Measurements from ENCODE around the gene SOSTDC1.
"Not testable (repeated sequence)": the region's sequence is repeated elsewhere in the genome, so short reads cannot be mapped to it uniquely, and the experiment has no call there.

SOSTDC1 gene, protein sequence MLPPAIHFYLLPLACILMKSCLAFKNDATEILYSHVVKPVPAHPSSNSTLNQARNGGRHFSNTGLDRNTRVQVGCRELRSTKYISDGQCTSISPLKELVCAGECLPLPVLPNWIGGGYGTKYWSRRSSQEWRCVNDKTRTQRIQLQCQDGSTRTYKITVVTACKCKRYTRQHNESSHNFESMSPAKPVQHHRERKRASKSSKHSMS

DNA sequence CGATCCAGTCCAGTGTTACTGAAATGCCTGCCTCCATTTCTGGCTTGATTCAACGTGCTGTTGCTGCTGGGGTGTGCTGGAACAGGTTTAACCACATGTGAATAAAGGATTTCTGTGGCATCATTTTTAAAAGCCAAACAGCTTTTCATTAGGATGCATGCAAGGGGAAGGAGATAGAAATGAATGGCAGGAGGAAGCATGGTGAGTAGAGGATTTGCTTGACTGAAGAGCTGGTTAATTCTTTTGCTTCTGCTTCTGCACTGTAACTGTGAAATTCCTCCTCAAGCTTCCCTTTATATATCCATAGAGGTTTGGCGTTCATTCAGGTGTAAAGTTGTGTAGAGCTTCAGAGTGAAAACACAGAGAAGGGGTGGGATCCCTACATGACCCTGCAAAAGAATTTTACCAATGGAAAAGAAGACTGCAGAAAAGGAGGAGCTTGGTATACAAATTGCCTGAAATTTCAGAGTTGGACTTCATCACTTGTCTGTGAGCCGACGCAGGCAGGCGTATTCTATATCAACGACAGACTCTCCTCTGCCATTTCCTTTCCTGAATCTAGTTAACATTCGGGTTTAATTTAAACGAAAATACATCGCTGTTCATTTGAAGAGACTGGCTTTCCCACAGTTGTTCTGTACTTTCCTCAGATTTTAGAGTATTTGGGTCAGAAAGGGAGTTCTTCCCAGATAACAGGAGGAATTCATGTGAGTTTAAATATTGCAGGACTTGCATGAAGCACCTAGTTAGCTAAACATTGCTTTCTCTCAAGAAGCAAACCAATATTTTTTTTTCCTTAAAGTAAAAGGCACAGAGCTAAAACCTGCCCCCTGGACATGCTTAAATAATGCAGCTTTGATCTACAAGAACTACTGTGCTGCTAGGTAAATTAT is at the start of gene SOSTDC1:
Gene SOSTDC1 (minus strand): TSS at position 270 of the 893 bp plus-strand sequence. CDS start 70 bp downstream, at position 200.
- Mint-ChIP-seq H3K9me3 (no peaks in the 10 kb centered on the region), H3K4me1 (ENCODE audit: low read depth) (no peaks in the 10 kb centered on the region), H3K27me3 (peaks cover 13% of the 10 kb centered on the region), H3K27ac (no peak within 1 kb of the TSS), H3K36me3 (ENCODE audit: low read depth) (no peaks in the 10 kb centered on the region), H3K4me3 (no peak within 1 kb of the TSS)
- no peak for DNase-seq

DNA sequence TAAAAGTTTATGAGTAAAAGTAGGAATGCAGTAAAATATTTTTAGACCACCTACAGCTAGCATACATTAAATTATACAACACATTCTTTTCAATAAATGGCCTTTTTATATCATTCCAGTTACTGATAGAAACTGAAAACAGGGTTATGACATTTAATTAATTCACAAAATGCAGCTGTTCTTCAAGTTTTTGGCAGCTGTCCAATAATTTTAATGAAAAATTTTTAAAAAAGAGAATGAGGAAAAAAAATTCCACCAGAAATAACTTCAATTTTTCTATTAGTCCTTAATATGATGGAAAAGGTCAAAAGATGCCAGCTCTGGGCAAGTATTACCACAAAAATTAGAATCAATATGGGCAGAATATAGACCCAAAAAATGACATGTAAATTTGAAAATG is 49.2 kb upstream of the SOSTDC1 start:
- peaks cover 2% of the 10 kb centered on the region for H3K27me3 Mint-ChIP-seq
- no peak overlapping the region for H3K4me3 Mint-ChIP-seq
- H3K27ac Mint-ChIP-seq: no peak overlapping the region
- no peaks in the 10 kb centered on the region for H3K9me3 Mint-ChIP-seq
- no peak for DNase-seq
- no peaks in the 10 kb centered on the region for H3K36me3 Mint-ChIP-seq (ENCODE audit: low read depth)
- H3K4me1 Mint-ChIP-seq (ENCODE audit: low read depth): no peaks in the 10 kb centered on the region

DNA sequence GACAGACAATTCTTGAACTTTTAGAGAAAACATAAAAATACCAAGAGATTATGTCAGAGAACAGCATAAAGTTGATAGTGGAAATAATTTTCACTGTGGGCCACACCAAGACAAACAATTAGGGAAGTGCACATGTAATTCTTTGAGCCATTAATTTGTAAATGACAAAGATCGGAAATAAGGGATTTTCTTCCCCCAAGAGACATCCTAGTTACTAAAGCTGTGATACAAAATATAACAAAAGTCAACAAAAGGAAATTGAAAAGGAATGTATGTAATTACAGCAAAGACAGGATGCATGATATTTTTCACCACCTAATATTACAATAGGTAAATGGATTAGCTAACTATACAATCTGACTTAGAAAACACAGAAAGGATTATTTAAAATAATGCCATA is 48.7 kb upstream of the SOSTDC1 start:
- no peak overlapping the region for H3K4me3 Mint-ChIP-seq
- no peaks in the 10 kb centered on the region for H3K36me3 Mint-ChIP-seq (ENCODE audit: low read depth)
- no peaks in the 10 kb centered on the region for H3K4me1 Mint-ChIP-seq (ENCODE audit: low read depth)
- H3K27ac Mint-ChIP-seq: no peak overlapping the region
- DNase-seq: no peak
- H3K9me3 Mint-ChIP-seq: no peaks in the 10 kb centered on the region
- peaks cover 2% of the 10 kb centered on the region for H3K27me3 Mint-ChIP-seq

DNA sequence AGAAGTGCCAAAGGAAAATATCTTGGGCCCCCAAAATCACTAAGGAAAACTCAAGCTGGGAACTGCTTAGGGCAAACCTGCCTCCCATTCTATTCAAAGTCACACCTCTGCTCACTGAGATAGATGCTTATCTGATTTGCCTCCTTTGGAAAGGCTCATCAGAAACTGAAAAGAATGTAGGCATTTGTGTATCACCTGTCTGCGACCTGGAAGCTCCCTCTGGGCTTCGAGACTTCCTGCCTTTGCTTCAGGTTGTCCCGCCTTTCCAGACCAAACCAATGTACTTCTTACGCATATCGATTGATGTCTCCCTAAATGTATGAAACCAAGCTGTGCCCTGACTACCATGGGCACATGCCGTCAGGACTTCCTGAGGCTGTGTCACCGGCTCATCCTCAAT is 46.6 kb upstream of the SOSTDC1 start:
- H3K4me3 Mint-ChIP-seq: no peak overlapping the region
- H3K9me3 Mint-ChIP-seq: no peaks in the 10 kb centered on the region
- H3K27ac Mint-ChIP-seq: no peak overlapping the region
- no peaks in the 10 kb centered on the region for H3K4me1 Mint-ChIP-seq (ENCODE audit: low read depth)
- H3K27me3 Mint-ChIP-seq: no peaks in the 10 kb centered on the region
- DNase-seq: no peak
- no peaks in the 10 kb centered on the region for H3K36me3 Mint-ChIP-seq (ENCODE audit: low read depth)

DNA sequence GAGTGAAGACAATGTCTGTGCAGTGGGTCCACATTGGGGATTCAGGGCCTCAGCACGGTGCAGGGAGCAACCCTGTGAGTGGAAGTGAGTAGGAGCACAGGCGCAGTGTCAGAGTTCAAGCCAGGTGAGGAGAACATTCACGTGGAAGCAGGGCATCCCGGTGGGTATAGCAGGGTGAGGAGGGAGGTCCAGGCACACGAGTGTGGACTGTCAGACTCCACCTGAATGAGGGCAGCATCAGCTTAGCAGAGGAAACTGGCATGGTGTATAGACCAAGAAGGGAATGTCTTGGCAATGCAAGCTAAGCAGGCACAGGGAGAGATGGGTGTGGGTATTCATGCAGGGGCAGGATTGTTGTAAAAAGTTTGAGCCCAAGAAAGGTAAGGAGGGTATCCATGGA is 45.8 kb upstream of the SOSTDC1 start:
- no peak overlapping the region for H3K27ac Mint-ChIP-seq
- DNase-seq: no peak
- H3K27me3 Mint-ChIP-seq: no peaks in the 10 kb centered on the region
- no peaks in the 10 kb centered on the region for H3K9me3 Mint-ChIP-seq
- H3K4me3 Mint-ChIP-seq: no peak overlapping the region
- no peaks in the 10 kb centered on the region for H3K4me1 Mint-ChIP-seq (ENCODE audit: low read depth)
- H3K36me3 Mint-ChIP-seq (ENCODE audit: low read depth): no peaks in the 10 kb centered on the region

DNA sequence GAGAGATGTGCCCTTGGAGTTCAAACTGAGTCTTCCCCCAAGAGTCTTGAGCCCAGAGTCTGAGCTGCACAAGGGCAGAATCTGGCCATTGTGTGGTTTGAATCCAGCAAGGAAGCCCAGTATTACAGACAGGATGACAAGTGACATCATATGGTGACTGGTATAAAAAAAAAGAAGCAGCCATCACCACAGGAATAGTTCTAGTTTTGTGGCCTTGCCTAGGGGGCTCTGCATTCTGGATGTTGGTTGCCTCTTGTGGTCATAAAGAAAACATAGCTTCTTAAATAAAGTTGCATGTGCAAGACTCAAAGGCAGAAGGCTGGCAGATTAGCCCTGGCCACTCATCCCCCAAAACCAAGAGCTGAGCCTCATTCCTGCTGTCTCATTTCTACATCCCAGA is 44.3 kb upstream of the SOSTDC1 start:
- no peaks in the 10 kb centered on the region for H3K36me3 Mint-ChIP-seq (ENCODE audit: low read depth)
- H3K27ac Mint-ChIP-seq: no peak overlapping the region
- no peaks in the 10 kb centered on the region for H3K27me3 Mint-ChIP-seq
- no peak for DNase-seq
- no peaks in the 10 kb centered on the region for H3K9me3 Mint-ChIP-seq
- H3K4me1 Mint-ChIP-seq (ENCODE audit: low read depth): no peaks in the 10 kb centered on the region
- no peak overlapping the region for H3K4me3 Mint-ChIP-seq

DNA sequence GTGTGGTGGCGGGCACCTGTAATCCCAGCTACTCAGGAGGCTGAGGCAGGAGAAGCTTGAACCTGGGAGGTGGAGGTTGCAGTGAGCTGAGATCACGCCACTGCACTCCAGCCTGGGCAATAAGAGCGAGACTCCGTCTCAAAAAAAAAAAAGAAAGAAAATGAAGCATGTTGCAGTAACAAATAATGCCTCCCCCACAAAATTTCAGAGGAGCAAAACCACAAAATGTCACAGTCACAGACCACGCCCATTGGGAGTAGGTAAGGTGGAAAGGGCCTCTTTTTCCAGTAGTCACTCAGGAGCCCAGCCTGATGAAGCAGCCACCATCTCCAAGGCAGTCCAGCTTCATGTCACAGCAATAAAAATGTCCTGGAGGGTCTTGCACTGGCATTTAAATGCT is 40.9 kb upstream of the SOSTDC1 start:
- H3K27me3 Mint-ChIP-seq; H3K36me3 Mint-ChIP-seq (ENCODE audit: low read depth); H3K9me3 Mint-ChIP-seq; H3K27ac Mint-ChIP-seq; DNase-seq; H3K4me1 Mint-ChIP-seq (ENCODE audit: low read depth); H3K4me3 Mint-ChIP-seq: not testable (repeated sequence)

DNA sequence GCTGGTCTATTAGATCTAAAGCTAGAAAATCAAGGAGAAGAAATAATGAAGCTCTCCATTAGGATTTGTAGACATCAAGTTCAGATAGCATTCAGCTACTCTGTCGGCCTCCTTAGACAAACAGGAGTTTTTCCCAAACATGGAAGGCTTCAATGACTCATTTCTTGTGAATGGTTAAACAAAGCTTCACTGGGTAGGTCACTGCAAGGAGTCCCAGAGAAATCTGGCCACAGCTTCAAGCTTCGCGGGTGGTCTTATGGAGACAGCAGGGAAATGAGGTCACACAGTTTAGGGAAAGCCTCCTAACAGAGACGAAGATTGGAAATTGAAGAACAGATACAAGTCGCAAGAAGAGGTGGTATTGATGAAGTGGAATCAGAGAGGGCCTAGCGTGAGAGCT is 38.5 kb upstream of the SOSTDC1 start:
- H3K4me3 Mint-ChIP-seq: no peak overlapping the region
- no peak for DNase-seq
- H3K27me3 Mint-ChIP-seq: peaks cover 8% of the 10 kb centered on the region
- no peaks in the 10 kb centered on the region for H3K9me3 Mint-ChIP-seq
- no peaks in the 10 kb centered on the region for H3K4me1 Mint-ChIP-seq (ENCODE audit: low read depth)
- H3K27ac Mint-ChIP-seq: no peak overlapping the region
- H3K36me3 Mint-ChIP-seq (ENCODE audit: low read depth): no peaks in the 10 kb centered on the region

DNA sequence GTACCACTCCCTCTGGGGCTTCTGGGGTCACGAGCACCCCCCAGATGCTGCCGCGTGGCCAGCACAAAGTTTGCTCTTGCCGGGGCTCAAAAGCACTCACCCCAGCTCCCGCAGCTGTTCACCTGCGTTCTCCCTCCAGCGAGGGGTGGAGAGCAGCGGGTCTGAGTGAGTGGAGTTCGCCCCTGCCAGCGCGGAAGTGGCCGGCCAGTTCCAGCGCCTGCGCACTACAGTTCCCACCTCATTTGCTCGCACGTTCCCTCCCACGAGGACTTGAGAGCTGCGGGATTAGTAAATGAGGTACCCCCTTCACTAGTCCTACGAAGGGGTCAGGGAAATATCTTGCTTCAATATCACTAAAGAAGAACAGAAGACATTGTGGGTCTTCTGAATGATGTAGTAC is 36.8 kb upstream of the SOSTDC1 start:
- no peaks in the 10 kb centered on the region for H3K9me3 Mint-ChIP-seq
- no peak overlapping the region for H3K4me3 Mint-ChIP-seq
- no peaks in the 10 kb centered on the region for H3K36me3 Mint-ChIP-seq (ENCODE audit: low read depth)
- peaks cover 9% of the 10 kb centered on the region for H3K27me3 Mint-ChIP-seq
- no peak overlapping the region for H3K27ac Mint-ChIP-seq
- H3K4me1 Mint-ChIP-seq (ENCODE audit: low read depth): no peaks in the 10 kb centered on the region
- no peak for DNase-seq

DNA sequence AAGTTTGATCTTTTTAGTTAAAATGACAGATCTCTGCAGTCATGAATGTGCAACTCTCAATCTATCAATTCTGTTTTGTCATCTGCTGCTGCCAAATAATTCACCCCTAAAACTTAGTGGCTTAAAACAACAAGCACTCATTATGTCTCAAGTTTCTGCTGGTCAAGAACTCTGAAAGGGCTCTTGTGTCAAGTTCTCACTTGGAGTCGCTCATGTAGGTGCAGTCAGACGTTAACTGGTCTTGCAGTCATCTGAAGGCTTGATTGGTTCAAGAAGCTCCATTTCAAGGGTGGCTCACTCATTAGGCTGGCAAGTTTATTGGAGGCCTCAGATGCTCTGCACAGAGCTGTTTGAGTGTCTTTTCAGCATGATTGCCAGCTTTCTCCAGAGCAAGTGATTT is 32.6 kb upstream of the SOSTDC1 start:
- H3K4me3 Mint-ChIP-seq: no peak overlapping the region
- H3K27ac Mint-ChIP-seq: no peak overlapping the region
- H3K36me3 Mint-ChIP-seq (ENCODE audit: low read depth): no peaks in the 10 kb centered on the region
- H3K9me3 Mint-ChIP-seq: no peaks in the 10 kb centered on the region
- peaks cover 17% of the 10 kb centered on the region for H3K27me3 Mint-ChIP-seq
- no peaks in the 10 kb centered on the region for H3K4me1 Mint-ChIP-seq (ENCODE audit: low read depth)
- DNase-seq: no peak

DNA sequence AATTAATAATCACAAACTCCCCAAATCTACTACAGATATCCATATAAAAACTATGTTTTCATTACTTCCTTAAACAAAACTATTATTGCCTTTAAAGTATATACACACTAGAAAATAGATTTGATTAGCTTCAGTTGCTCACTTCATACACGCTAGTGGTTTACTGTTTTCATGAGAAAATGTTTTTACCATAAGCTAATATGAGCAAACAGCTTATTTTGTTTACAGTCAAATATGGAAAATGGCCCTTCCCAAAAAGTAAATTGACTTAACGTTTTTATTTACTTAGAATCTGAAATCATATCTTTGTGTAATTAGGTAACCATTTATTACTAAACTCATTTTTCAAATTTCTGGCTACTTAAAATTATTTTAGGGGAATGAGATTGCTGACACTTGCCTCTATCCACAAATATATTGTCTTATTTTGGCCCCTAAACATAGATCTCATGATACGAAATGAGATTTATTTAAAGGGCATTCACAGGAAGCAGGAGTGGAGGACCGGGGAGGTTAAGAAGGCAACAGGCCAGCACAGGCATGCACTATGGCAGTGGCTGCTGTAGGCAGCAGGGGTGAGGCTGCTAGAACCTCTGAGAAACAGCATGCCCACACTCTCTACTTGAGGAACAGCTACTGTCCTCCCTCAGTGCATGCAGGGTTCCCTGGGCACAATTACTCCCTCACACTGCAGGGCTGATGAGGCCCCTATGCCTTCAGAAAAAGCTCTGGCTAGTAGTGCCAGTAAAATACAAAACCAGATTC is 29.6 kb upstream of the SOSTDC1 start:
- H3K4me1 Mint-ChIP-seq (ENCODE audit: low read depth): peaks cover 4% of the 10 kb centered on the region
- H3K4me3 Mint-ChIP-seq: no peak overlapping the region
- H3K36me3 Mint-ChIP-seq (ENCODE audit: low read depth): no peaks in the 10 kb centered on the region
- H3K27me3 Mint-ChIP-seq: peaks cover 12% of the 10 kb centered on the region
- no peak for DNase-seq
- no peak overlapping the region for H3K27ac Mint-ChIP-seq
- no peaks in the 10 kb centered on the region for H3K9me3 Mint-ChIP-seq

DNA sequence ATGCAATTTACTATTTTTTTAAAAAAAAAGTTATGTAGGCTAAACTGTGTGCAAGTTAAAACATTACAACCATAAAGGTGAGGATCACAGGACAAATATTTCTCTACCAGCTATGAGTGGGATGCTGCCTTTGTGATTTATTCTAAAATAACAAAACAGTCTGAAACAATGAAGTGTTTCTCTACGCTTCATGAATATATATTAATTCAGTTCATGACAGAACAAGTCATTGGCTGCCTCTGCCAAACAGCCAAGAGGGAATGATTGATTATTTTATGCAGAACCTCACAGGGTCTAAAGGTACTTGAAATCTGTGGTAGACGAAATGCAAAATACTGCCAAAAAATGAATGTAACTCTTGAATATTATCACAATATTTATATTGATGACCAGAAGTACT is 29.0 kb upstream of the SOSTDC1 start:
- no peak for DNase-seq
- Mint-ChIP-seq H3K27me3 (peaks cover 12% of the 10 kb centered on the region), H3K9me3 (no peaks in the 10 kb centered on the region), H3K27ac (no peak overlapping the region), H3K4me1 (ENCODE audit: low read depth) (peaks cover 4% of the 10 kb centered on the region), H3K36me3 (ENCODE audit: low read depth) (no peaks in the 10 kb centered on the region), H3K4me3 (no peak overlapping the region)

DNA sequence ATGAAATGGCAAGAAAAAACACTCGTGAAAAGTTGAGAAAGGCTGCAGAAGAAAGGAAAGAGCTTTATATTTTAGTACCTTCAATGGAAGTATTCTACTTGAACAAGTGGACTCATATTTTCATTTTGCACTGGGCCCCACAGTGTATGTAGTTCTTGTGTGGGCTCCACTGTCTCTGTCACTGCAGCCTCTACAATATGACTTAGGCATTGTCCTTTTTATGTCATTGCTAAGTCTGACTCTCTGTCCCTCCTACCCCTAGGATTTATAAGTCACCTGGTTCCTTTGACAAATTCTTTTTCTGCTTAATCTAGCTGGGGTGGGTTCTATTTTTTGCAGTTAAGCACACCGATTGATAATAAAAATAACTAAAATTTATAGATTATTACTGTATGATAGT is 27.7 kb upstream of the SOSTDC1 start:
- H3K36me3 Mint-ChIP-seq (ENCODE audit: low read depth): no peaks in the 10 kb centered on the region
- H3K9me3 Mint-ChIP-seq: no peaks in the 10 kb centered on the region
- peaks cover 4% of the 10 kb centered on the region for H3K4me1 Mint-ChIP-seq (ENCODE audit: low read depth)
- no peak overlapping the region for H3K27ac Mint-ChIP-seq
- no peak for DNase-seq
- H3K4me3 Mint-ChIP-seq: no peak overlapping the region
- peaks cover 12% of the 10 kb centered on the region for H3K27me3 Mint-ChIP-seq

DNA sequence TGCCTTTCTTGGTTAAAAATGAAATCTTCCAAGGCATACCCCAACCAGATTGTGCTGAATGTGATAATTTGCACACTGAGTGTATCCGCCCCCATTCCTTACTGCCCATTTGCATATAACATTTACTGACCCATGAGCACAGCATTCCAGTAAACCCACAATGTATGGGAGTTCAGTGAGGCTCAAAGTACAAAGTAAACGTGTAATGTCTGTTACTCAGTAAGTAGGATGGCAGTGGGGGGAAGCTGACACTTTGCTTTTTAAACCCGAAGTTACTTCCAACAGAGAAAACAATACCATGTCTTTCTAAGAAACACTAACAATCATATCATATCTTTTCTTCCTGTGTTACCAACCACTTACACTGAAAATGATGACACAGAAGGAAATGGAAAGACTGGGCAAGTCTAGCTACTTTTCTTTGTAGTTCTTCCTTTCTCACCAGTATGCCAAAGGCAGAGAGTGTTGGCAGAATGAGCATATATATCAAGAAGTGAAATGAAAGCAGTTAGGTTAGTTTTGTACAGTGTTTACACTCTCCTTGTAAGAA is 27.1 kb upstream of the SOSTDC1 start:
- no peak for DNase-seq
- no peak overlapping the region for H3K4me3 Mint-ChIP-seq
- H3K9me3 Mint-ChIP-seq: no peaks in the 10 kb centered on the region
- H3K4me1 Mint-ChIP-seq (ENCODE audit: low read depth): peaks cover 4% of the 10 kb centered on the region
- peaks cover 12% of the 10 kb centered on the region for H3K27me3 Mint-ChIP-seq
- no peak overlapping the region for H3K27ac Mint-ChIP-seq
- no peaks in the 10 kb centered on the region for H3K36me3 Mint-ChIP-seq (ENCODE audit: low read depth)

All from activated T-cell treated with anti-CD3 and anti-CD28 coated beads, Interleukin-2, amount 50 U/mL, for 24 hours (primary cell).